ENCODE data around the gene TEC.
"Not testable (repeated sequence)": the region's sequence is repeated elsewhere in the genome, so short reads cannot be mapped to it uniquely, and the experiment has no call there.

Gene TEC

DNA sequence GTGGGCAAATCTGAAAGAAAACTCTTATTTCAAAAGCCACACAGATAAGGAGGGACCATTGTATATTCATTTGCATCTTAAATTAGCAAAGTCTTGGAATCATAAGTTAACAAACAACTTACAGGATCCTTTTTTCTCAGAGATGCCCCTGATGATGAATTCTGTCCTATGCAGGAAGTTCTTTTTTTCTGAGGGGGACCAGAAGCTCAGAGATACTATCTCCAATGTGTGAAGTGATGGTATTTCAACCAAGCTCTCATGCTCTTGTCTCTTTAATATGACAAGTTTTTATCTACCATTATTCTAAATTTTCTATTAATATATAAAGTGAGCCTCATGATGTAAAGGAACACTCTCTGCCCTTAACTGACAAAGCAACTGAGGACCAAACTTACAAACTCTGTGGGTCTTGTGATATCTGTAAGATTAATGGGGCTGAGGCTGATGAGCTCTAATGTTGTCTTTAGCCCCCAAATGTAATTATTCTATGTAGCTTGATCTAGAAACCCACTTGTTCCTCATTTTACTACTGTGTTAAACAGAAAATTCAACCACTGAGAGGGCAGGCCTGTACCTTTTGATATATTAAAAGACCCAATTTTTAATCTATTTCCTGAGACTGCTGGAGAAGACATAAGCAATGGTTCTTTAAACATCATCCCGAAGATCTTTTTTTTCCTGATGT lies 27.0 kb downstream of the TEC start:
- no peak for DNase-seq (ENCODE audit: low spot score)

DNA sequence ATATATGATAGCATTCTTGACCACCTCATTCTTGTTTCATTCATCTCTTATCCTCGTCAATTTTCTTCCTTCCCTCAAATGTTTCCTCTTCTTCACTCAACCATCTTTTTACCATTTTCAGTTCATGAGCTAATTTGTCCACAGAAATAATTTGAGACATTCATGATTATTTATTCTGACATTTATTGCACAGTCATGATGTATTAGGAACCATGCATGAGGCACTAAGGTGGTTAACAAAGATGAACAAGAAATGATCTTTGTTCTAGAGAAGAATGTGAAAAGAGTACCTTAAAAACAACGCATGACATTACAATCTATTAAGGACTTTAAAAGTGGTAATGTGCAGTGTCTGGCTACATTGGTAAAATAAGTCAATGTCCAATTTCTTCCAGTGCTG lies 27.9 kb downstream of the TEC start:
- DNase-seq (ENCODE audit: low spot score): no peak

DNA sequence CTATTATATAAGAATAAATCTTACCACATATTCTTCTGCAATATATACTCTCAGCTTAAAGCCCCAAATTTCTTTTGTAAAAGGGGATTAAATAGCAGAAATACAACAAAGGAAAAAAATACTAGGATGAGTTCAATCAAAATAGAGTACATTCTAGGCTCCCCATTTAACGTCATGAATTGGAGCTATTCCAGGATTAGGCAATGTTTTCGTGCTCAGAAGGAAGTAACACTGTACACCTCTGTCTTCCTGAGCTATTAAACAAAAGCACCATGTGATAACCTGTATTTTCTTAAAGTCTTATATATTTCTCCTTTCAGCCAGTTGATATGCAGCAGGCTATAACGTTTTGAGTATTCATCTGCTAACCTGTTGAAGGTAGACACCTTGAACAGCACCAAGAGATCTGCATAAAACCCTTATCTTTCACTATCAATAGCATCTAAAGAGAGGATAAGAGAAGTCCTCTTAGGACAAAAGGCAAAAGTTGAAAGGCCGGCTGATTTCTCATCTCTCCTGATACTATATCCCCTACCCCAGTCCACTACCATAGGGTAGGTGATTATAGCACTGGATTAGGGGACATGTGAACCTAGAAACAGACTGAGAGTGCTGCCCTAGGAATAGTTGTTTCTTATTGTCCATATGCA lies 31.5 kb downstream of the TEC start:
- DNase-seq (ENCODE audit: low spot score): no peak

DNA sequence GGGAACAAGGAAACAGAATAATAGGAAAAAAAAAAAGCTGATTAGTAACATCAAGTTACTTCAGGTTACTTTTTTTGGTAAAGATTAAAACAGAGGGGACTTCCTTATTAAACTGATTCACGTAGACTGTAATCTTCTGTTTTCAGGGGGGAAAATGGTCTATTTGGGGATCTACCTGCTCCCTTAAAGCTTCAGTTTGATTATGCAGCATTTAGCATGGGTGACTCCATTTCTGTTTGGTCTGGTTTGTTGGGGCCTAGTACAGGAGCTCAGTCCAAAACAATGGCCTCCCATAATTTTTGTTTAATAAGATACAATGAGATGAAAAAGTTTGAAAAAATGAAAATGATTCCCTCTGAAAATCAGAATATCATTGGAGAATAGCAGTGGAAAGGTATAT lies 34.6 kb downstream of the TEC start:
- no peak for DNase-seq (ENCODE audit: low spot score)

DNA sequence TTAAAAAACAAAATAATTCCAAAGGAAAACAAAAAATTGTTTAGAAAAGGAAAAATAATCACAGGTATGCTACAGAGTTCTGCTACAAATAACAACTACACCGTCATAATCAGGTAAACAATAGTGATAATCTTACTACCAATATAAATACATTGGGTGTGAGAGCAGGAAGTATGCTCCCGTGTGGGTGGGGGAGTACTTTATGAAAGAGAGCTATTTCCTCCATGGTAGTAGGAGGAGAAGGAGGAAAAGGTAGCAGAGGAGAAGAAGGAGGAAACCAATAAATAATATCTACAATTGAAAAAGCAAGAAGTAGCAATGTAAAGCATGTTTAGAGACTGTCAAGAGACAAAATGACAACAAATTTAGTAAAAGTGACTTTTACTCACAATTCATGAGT lies 35.1 kb downstream of the TEC start:
- DNase-seq (ENCODE audit: low spot score): no peak

DNA sequence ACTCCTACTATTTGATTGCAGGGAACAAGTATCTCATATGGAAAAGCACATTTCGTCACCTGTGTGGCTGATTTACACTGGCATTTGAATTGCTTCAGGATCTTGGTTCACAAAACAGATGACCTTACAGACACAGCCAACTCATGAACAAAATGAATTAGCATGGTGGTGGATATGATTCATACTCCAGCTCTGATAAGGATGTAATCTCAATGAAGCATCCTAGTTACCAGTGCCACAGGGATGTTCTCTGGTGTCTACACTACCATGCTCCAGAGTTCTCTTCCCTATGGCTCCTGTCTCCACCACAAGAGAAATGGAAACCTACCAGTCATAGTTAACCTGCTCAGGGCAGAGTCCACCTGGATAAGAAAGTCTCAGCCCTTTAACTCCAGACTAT lies 40.7 kb downstream of the TEC start:
- DNase-seq (ENCODE audit: low spot score): no peak

DNA sequence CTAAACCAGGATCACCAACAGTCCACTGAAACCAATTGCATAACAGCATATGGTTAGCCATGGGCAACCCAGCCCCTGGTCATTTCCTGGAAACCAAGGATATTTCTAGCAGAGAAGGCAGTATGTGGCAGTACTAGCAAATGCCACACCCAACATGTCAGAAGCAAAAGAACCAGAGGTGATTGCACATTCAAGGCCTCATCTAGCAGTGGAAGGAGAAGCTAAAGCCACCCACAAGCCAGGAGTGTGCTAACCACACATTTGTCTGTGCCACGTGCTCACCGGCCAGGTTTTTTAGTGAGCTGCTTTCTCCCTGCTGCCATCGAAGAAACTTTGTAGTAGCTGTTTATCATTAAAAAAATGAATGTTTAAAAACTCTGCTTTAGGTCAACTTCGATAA lies 42.0 kb downstream of the TEC start:
- no peak for DNase-seq (ENCODE audit: low spot score)

DNA sequence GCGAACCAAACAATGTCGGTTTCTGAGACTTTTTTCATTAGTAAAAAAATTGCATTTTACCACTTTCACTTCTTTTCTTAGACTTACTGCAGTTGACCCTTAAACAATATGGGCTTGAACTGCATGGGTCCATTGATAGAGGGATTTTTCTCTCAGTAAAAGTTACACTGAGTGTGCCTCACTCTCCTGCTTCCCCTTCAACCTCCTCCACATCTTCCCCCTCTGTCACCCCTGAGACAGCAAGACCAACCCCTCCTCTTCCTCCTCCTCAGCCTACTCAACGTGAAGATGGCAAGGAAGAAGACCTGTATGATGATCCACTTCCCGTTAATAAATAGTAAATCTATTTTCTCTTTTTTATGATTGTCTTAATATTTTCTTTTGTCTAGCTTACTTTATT lies 43.4 kb downstream of the TEC start:
- DNase-seq (ENCODE audit: low spot score): no peak

DNA sequence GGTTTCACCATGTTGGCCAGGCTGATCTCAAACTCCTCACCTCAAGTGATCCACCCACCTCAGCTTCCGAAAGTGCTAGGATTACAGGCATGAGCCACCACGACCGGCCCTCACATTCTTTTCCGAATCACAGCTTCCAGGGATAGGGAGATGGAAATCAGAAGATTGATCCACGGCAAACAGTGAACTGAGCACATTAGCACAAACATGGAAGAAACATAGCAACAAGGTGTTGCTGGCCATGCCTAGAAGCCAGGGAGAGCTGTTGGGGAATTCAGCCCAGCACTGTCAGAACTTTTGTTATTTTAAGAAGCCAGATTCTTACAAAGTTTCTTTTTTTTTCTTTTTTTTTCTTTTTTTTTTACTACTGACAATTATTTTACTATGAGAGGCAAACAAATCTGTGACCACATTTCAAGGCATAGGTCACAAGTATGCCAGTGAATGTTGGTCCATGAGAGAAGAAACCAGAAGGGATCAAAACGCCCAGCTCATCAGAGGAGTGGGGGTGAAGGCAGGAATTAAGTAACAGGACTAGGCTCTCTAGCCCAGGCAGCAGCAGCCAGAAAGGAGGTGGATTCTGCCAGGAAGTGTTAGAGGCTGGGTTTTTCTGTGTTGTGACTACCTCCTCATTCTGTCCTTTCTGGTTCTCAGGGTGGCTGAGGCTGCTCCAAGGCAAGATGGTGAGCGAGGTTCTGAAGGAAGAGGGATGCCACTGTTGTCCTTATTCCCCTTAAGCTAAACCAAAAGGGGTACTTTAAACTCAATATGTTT lies 44.1 kb downstream of the TEC start:
- no peak for DNase-seq (ENCODE audit: low spot score)

DNA sequence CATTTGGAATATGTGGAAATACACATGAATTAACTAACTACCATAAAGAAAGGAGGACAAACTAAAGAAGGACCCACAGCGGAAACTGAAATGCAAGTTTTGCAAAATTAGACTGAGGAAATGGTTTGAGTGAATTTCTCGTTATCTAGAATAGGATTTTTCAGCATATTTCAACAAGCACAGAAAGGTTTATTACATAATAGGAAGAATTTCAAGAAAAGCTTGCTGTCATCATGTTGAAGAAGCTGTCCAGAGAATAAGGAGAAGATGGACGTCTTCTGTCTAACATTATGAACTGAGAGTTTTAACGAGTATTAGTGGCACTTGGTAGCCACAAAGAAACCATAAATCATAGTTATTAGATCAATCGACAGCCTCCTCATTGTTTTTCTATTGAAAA lies 45.0 kb downstream of the TEC start:
- DNase-seq (ENCODE audit: low spot score): no peak

DNA sequence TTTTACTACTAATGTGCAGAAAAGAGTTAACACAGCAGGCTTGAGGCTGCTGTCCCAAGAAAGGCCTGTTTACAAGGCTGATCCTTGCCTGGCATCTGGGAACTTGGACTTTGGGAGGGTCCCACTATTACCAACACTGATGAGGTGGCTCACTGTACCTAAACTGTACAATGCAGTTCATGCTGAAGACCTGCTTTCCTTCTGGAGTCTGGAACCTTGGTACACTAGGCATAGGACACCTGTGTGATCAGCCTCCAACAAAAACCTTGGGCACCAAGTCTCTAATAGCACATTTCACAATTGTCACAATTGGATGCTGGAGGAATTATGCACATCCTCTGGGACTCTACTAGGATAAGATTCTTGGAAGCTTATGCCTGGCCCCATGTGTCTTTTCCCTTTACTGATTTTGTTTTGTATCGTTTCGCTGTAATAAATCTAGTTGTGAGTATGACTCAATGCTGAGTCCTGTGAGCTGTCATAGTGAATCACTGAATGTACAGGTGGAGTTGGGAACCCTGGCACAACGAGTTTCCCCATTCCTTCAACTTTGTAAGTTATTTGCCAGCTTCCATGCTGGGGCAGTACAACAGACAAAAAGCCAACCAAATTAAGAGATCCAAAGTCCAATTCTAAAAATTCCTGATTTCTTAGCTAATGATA lies 45.9 kb downstream of the TEC start:
- no peak for DNase-seq (ENCODE audit: low spot score)

DNA sequence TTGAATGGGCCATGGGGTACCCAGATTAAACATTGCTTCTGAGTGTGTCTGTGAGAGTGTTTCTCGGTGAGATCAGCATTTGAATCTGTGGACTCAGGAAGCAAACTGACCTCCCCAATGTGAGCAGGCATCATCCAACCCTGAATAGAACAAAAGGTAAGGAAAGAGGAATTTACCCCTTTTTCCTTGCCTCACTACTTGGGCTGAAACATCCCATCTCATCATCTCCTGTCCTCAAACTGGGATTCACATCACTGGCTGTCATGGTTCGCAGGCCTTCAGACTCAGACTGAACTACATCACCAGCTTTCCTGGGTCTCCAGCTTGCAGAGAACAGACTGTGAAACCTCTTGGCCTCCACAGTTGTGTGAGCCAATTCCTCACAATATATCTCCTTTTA lies 47.1 kb downstream of the TEC start:
- DNase-seq (ENCODE audit: low spot score): no peak

DNA sequence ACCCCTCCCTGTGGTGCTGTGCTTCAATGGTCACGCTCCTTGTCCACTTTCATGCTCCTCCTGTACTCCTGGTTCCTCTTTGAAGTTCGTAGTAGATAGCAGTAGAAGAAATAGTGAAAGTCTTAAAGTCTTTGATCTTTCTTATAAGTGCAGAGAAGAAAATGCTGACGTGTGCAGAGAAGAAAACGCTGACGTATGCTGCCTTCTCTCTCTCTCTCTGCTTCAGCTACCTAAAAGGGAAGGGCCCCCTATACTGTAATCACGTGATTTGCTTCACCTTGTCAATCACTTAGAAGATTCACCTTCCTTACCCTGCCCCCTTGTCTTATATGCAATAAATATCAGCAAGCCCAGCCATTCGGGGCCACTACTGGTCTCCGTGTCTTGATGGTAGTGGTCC lies 50.2 kb downstream of the TEC start:
- not testable (repeated sequence) for DNase-seq (ENCODE audit: low spot score)

DNA sequence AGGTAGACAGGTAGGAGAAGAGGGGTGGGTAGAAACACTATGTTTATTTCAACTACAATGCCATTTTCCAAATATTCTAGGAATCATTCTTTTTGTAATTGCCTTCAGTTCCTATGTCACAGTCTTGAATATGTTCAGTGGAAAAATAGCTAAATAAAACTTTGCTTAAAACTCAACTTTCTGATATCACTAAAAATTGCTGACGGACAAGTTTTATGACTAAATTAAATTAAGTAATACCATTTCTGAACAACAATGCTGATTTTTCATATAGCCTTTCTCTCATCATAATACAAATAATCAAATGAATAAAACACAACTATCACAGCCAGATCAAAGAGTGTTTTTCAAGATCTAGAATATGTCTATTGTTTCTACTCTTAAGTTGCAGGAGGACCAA lies 53.1 kb downstream of the TEC start:
- DNase-seq (ENCODE audit: low spot score): no peak

DNA sequence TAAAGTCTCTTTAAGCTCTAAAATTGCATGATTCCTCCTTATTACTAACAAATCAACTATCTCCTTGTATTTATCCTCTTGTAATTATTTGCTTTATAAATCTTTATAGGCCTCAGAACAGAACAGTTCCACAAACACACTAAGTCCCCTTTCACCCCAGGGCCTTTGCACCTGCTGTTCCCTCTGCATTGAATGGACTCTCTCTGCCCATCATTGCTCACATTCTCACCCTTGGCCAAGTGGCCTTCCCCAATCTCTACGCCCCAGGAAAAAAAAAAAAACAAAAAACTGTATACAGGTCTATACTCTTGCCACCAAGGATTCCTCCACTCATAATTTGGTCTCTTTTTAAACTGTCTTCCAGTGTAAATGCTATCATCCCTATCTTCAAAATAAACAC lies 53.7 kb downstream of the TEC start:
- no peak for DNase-seq (ENCODE audit: low spot score)

DNA sequence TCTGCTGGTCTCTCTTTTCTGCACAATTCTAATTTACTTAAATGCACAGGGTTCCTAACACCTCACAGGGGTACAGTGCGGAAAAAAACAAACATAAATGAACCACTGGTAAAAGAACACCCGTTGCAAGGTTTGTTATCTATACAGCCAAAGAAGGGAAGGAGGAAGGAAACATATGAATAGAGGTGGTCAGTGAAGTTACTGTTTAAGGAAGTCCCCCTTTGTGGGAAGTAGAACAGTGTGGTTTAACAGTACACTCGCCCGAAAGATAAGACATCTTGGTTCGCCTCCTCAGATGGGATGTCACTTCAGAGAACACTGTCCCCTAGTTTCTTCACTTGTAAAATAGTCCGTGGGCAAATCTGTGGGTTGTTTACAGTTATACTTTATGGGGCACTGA lies 57.5 kb downstream of the TEC start:
- no peak for DNase-seq (ENCODE audit: low spot score)

DNA sequence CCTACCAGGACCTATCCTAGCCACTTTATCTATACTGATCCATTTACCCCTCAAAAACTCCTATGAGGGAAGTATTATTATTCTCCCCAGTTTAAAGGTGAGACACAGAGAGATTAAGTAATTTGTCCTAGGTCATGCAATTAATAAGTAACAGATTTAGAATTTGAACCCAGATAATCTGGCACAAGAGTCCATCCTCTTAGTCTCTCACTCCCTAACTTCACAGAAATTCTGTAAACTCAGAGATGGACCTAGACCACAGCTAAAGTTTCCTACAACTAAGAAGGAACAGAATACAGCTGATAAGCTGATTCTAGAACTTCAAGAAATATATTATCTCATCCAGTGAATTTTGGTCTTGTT lies 58.7 kb downstream of the TEC start:
- DNase-seq (ENCODE audit: low spot score): no peak

DNA sequence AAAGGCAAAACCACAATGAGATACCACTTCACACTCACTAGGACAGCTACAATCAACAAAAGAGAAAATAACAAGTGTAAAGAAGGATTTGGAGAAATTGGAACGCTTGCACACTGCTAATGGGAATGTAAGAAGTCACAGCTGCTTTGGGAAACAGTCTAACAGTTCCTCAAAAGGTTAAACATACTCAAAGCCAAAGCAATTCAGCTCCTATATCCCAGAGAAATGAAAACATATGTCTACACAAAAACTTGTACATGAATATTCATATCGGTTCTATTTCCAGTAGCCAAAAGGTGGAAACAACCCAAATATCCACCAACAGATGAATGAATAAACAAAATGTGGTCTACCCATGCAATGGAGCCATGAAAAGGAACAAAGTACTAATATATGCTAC lies 64.0 kb downstream of the TEC start:
- no peak for DNase-seq (ENCODE audit: low spot score)

DNA sequence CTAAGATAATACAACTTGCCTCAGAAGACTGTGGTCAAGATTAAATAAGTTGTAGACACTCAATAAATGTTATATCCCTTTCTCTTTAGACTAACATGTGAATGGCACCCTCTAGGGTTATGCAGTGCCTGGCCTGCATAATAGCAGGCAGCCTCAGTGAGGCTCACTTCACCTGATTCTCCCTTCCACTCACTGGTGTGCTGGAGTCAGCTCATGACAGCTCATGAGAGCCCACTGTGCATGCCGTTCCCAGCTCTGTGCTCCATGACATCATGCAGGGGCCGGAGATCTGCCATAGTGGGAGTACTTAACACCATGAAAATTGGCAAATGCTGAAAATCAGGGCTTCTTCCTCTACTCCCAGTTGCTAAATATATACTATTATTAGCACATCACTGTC lies 64.5 kb downstream of the TEC start:
- no peak for DNase-seq (ENCODE audit: low spot score)

DNA sequence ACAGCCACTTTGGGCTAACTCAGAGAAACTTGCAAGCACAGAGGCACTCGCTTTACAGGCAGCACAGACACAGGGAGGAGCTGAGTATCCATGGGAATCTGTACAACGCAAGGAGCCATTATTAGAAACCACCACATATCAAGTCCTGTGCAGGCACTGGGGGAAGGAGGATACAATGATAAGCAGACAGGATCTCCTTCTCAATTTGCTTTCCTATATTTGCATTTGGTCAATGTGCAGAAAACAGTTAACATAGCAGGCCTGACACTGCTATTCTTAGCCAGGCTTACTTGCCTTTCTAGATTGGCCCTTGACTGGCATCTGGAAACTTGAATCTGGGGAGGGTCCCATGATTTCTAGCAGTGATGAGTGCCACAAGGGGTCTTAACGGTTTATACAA lies 65.8 kb downstream of the TEC start:
- DNase-seq (ENCODE audit: low spot score): no peak

DNA sequence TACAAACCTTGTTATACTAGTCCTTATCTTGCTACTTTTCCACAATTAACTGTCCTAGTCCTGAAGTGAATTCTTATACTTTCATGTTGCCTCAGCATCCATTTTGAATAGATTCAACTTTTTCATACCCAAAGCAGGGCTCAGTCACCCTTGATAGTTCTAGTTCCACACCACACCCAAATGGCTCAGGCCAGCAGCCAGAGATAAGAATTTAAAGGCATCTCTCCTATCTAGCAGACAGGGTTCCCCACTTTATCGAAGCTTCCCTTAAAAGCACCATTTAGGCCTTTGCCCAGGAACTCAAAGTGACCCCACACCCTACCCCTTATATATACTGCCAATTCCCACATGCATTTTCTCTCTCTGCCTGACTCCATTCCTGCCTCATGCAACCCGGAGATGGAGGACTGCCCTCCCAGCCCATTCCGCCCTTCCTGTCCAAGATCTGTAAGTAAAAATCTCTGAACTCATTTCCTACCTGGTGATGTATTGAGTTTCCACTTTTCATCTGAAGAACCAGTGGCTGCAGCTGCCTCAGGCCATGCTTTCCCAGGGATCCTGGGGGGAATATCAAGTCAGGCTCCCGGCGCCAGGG lies 71.9 kb downstream of the TEC start:
- no peak for DNase-seq (ENCODE audit: low spot score)

DNA sequence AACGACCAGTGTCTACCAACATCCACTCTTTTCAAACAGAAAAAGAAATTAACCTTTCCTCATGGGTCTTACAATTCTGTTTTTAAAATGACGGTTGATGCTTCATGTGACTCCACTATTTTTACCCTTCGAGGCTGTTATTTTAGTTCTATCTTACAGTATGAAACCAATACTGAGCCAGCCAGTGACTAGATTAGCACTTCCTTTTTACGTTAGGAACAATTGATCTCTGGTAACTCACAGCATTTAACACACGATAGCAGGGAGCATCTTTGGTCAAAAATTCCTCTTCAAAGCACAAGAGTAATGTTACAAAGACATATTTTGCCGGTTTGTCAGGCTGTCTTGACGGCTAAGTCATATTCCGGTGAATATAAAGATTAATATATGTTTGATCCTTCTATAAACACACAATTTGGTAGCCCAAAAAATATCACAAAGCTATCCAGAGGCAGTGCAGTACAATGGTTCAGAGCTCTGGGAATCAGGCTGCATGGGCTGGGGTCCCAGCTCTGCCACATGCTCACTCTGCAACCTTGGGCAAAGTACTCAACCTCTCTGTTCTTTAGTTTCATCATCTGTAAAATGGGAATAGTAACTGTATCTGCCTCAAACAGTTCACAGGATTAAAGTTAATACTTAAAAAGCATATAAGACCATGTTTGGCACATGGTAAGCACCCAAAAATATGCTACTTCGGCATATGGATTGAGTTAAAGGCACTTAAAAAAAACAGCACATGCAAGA lies 72.7 kb downstream of the TEC start:
- DNase-seq (ENCODE audit: low spot score): no peak
